ENCODE results near the gene LEFTY1. TPM values are rescaled to one million over a fixed set of nuclear protein-coding genes. Genes with fewer than 3 reads are reported as not detected.
A peak's percentile ranks its signal among the peaks of the same experiment; 100 is the strongest.

LEFTY1 gene
- total and polyA plus RNA-seq, 9 of the 15 experiments (the other 6 are each of a cell fraction or from before 2014, with no cell fraction given): 0.07 to 0.24 (median 0.17) TPM; not detected in 5

DNA sequence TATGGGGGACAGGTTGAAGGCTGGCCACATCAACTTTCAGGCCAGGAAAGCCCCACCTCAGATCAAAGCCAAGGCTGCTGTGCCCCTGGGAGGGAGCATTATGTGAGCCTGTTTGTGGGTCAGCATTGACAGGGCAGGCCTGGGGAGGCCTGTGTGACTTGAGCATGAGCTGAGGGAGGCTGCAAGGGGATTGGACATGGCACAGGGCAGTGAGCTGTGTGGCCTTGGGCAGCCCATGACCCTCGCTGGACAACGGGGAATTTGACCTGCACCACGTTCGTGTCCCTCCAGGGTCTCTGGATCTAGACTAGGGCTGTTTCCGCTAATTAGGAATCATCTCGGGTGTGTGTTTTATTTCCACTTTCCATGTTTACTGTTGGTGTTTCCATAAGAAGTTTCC is 17.5 kb upstream of the LEFTY1 start:
- H4K20me1 ChIP-seq (replicated peaks; ENCODE audit: control insufficient read depth, insufficient read depth, low read length): no peaks in the 10 kb centered on the region
- WGBS (ENCODE audit: insufficient coverage, low coverage, missing lambda C conversion rate): 71% methylated on average over 6 of the region's 6 CpGs
- H3K79me2 ChIP-seq (ENCODE audit: control insufficient read depth, insufficient read depth, low read length): no peaks in the 10 kb centered on the region
- H3K4me1 ChIP-seq (replicated peaks in 1 of 2; ENCODE audit: control insufficient read depth in 2 of 2, insufficient read depth in 2 of 2, low read length in 2 of 2): peaks cover 0 to 9% of the 10 kb centered on the region in 2 experiments; a peak in 2 of 5 replicates
- intact Hi-C loops (cut with micrococcal nuclease): no loop called here
- no peak for TF ChIP-seq SRSF1 (IDR thresholded peaks at IDR 0.05; ENCODE audit: low read depth, low read length)
- no peak for TF ChIP-seq COPS2 (conservative IDR thresholded peaks at IDR 0.05)
- TF ChIP-seq PML (IDR thresholded peaks at IDR 0.05; ENCODE audit: low read length): no peak
- POLR2A ChIA-PET: interaction anchor here (0.7 to 1.7 kb wide), 5 partner anchors 10 to 81 kb away, joined by 3 to 9 read pairs (median 3); no protein-coding TSS in a partner anchor
- no peak overlapping the region for H3K4me3 ChIP-seq
- H3K9me1 ChIP-seq (ENCODE audit: control insufficient read depth, insufficient read depth, low read length): no peaks in the 10 kb centered on the region
- no peak overlapping the region for H3K27ac ChIP-seq (ENCODE audit: extremely low read depth, low read depth, low read length)
- H3K4me2 ChIP-seq (ENCODE audit: insufficient read depth, low read length): no peak overlapping the region
- CTCF ChIA-PET (ENCODE audit: low intra/inter-chr PET ratio): no interaction called here
- in situ Hi-C loops (cut with MboI): no loop called here
- FAIRE-seq: no peak
- no TSS peak for BruUV-seq (replicated peaks)
- no peak overlapping the region for H2AFZ ChIP-seq (ENCODE audit: low read depth, low read length)
- H3K27me3 ChIP-seq (ENCODE audit: control insufficient read depth in 2 of 2, insufficient read depth in 2 of 2, low read length in 2 of 2): no peaks in the 10 kb centered on the region
- no peaks in the 10 kb centered on the region for H3K9me3 ChIP-seq (replicated peaks; ENCODE audit: control insufficient read depth, insufficient read depth, low read depth, low read length)
- ATAC-seq: peak; percentile 12; the same call in 1 of the 3 replicates
- peak overlapping the region in 1 of 2 experiments; percentile 53; a peak in 2 of 4 replicates for H3K9ac ChIP-seq (ENCODE audit: insufficient read depth in 1 of 2, low read depth in 2 of 2, low read length in 2 of 2)
- H3K36me3 ChIP-seq (ENCODE audit: control insufficient read depth, insufficient read depth, low read length): no peaks in the 10 kb centered on the region
- no peak for DNase-seq (ENCODE audit: extremely low read depth in 1 of 4, low spot score in 3 of 4)

DNA sequence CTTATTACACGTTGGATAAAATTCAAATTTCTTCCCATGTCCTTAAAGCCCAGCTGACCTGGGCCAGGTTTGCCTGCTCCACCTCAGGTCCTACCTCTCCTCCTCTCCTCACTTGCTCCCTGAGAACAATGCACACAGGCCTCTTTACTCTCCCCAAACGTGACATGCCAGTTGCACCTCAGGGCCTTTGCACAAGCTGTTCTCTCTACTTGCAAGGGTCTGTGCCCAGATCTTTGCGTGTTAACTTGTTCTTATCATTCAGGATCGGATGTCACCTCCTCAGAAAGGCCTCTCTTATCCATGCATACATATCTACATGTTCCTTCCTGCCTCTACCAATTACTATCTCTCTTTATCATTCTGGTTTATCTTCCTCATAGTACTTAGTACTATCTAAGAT is 14.7 kb upstream of the LEFTY1 start:
- H2AFZ ChIP-seq (ENCODE audit: low read depth, low read length): no peak overlapping the region
- H3K27me3 ChIP-seq (ENCODE audit: control insufficient read depth in 2 of 2, insufficient read depth in 2 of 2, low read length in 2 of 2): no peaks in the 10 kb centered on the region
- H3K36me3 ChIP-seq (ENCODE audit: control insufficient read depth, insufficient read depth, low read length): no peaks in the 10 kb centered on the region
- no peak for FAIRE-seq
- no peak overlapping the region for H3K4me3 ChIP-seq
- H3K9me3 ChIP-seq (replicated peaks; ENCODE audit: control insufficient read depth, insufficient read depth, low read depth, low read length): no peaks in the 10 kb centered on the region
- in situ Hi-C loops (cut with MboI): no loop called here
- ChIA-PET CTCF (ENCODE audit: low intra/inter-chr PET ratio) (no interaction called here), POLR2A (interaction anchor here (3.3 kb wide), 1 partner anchor 21 kb away, joined by 10 read pairs; the partner anchor contains the start of gene TMEM63A)
- intact Hi-C loops (cut with micrococcal nuclease): no loop called here
- no TSS peak for BruUV-seq (replicated peaks)
- peaks cover 9% of the 10 kb centered on the region in 2 experiments; a peak in 4 of 5 replicates for H3K4me1 ChIP-seq (replicated peaks in 1 of 2; ENCODE audit: control insufficient read depth in 2 of 2, insufficient read depth in 2 of 2, low read length in 2 of 2)
- no peaks in the 10 kb centered on the region for H3K79me2 ChIP-seq (ENCODE audit: control insufficient read depth, insufficient read depth, low read length)
- ATAC-seq: no peak
- no peak for DNase-seq (ENCODE audit: extremely low read depth in 1 of 4, low spot score in 3 of 4)
- H3K9ac ChIP-seq (ENCODE audit: insufficient read depth in 1 of 2, low read depth in 2 of 2, low read length in 2 of 2): no peak overlapping the region
- no peaks in the 10 kb centered on the region for H3K9me1 ChIP-seq (ENCODE audit: control insufficient read depth, insufficient read depth, low read length)
- 16% methylated on average over 4 of the region's 4 CpGs for WGBS (ENCODE audit: insufficient coverage, low coverage, missing lambda C conversion rate)
- H3K27ac ChIP-seq (ENCODE audit: extremely low read depth, low read depth, low read length): no peak overlapping the region
- no peak overlapping the region for H3K4me2 ChIP-seq (ENCODE audit: insufficient read depth, low read length)
- no peaks in the 10 kb centered on the region for H4K20me1 ChIP-seq (replicated peaks; ENCODE audit: control insufficient read depth, insufficient read depth, low read length)
- no peak for TF ChIP-seq KDM4B (IDR thresholded peaks at IDR 0.05; ENCODE audit: borderline replicate concordance in 2 of 2, low read depth in 1 of 2)
- TF ChIP-seq RBFOX2 (IDR thresholded peaks at IDR 0.05; ENCODE audit: low read depth, low read length): no peak
- TF ChIP-seq FOXJ2 (tag; IDR thresholded peaks at IDR 0.05): no peak
- no peak for TF ChIP-seq RBBP5 (IDR thresholded peaks at IDR 0.05; ENCODE audit: borderline replicate concordance, insufficient read depth, low read length, poor library complexity, severe bottlenecking)
- TF ChIP-seq, protein P1, sequence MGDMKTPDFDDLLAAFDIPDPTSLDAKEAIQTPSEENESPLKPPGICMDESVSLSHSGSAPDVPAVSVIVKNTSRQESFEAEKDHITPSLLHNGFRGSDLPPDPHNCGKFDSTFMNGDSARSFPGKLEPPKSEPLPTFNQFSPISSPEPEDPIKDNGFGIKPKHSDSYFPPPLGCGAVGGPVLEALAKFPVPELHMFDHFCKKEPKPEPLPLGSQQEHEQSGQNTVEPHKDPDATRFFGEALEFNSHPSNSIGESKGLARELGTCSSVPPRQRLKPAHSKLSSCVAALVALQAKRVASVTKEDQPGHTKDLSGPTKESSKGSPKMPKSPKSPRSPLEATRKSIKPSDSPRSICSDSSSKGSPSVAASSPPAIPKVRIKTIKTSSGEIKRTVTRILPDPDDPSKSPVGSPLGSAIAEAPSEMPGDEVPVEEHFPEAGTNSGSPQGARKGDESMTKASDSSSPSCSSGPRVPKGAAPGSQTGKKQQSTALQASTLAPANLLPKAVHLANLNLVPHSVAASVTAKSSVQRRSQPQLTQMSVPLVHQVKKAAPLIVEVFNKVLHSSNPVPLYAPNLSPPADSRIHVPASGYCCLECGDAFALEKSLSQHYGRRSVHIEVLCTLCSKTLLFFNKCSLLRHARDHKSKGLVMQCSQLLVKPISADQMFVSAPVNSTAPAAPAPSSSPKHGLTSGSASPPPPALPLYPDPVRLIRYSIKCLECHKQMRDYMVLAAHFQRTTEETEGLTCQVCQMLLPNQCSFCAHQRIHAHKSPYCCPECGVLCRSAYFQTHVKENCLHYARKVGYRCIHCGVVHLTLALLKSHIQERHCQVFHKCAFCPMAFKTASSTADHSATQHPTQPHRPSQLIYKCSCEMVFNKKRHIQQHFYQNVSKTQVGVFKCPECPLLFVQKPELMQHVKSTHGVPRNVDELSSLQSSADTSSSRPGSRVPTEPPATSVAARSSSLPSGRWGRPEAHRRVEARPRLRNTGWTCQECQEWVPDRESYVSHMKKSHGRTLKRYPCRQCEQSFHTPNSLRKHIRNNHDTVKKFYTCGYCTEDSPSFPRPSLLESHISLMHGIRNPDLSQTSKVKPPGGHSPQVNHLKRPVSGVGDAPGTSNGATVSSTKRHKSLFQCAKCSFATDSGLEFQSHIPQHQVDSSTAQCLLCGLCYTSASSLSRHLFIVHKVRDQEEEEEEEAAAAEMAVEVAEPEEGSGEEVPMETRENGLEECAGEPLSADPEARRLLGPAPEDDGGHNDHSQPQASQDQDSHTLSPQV (IDR thresholded peaks at IDR 0.05): no peak
- TF ChIP-seq FIP1L1 (IDR thresholded peaks at IDR 0.05; ENCODE audit: low read depth, low read length, poor library complexity, severe bottlenecking): no peak
- TF ChIP-seq HNRNPUL1 (IDR thresholded peaks at IDR 0.05; ENCODE audit: low read length): no peak
- TF ChIP-seq ZNF224 (CRISPR knock-in tag; IDR thresholded peaks at IDR 0.05): no peak
- TF ChIP-seq CBX1 (IDR thresholded peaks at IDR 0.05; ENCODE audit: low read depth): peak; percentile 39; the same call in 1 of the 2 replicates
- TF ChIP-seq RBM25 (IDR thresholded peaks at IDR 0.05; ENCODE audit: low read depth, low read length, severe bottlenecking): peak; percentile 86

Data from K562 (cell line).